Sigmoid colon (tissue), 4 donors: ENCODE results near the gene APOOL.

Experiments
- CTCF ChIP-seq, 4 experiments: fragments of 450-650 bp in 3 of 4; fragments of 200-600 bp in 1 of 4; IDR thresholded peaks; one replicate each; pipeline ENCODE4 v1.5.1; 2016 to 2019; ENCODE audit warnings: antibody characterized with exemption in 4 of 4, mild to moderate bottlenecking in 3 of 4, moderate library complexity in 2 of 4
- POLR2AphosphoS5 ChIP-seq, 4 donors: sonication (generic); formaldehyde crosslinking; IDR thresholded peaks; one replicate each; pipeline ENCODE4 v1.6.1; 2017; ENCODE audit warnings: antibody characterized with exemption in 4 of 4

DNA sequence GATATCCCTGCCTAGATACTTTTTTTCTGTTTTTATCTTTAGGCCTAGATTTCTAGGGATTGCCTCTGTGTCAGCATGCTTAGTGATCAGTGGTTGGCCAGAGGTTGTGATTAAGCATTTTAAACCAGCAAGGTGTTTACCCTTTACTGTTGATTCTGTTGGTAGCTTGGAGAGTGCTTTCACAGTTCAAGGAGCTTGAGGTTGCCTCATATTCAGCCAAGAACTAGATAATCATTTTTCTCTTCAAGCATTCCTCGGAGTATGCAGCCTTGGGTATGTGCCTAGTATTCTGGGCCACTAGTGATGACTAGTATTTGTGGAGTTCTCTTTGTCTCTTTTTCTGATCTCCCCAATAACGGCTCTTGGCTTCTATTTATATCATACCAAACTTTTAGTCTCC is 20.4 kb downstream of the APOOL start:
- no peak for TF ChIP-seq CTCF (IDR thresholded peaks at IDR 0.05)
- TF ChIP-seq POLR2AphosphoS5 (IDR thresholded peaks at IDR 0.05): no peak
